Measurements from ENCODE around the gene MCRIP2. TPM values are rescaled to one million over a fixed set of nuclear protein-coding genes. Genes with fewer than 3 reads are reported as not detected.

Gene MCRIP2
- total and polyA plus RNA-seq, 4 donors: 16.3 to 97.3 (median 61.4) TPM

DNA sequence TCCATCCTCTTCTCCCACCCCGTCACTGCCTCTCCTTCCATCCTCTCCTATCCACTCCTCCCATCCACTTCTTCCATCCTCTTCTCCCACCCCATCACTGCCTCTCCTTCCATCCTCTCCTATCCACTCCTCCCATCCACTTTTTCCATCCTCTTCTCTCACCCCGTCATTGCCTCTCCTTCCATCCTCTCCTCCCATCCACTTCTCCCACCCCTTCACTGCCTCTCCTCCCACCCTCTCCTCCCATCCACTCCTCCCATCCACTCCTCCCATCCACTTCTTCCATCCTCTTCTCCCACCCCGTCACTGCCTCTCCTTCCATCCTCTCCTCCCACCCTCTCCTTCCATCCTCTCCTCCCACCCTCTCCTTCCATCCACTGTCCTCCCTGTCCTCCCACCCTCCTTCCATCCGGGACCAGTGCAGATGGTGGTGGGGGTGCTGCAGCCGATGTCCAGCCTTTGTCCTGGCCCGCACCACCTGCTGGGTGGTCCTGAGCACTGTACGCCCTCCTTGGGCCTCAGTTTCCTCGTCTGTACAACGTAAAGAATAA is 9.7 kb upstream of the MCRIP2 start:
- no peak overlapping the region for H3K9ac ChIP-seq (ENCODE audit: low read depth in 1 of 2, low read length in 2 of 2)
- peaks cover 0 to 9% (median 1%) of the 10 kb centered on the region in 4 donors for H3K36me3 ChIP-seq (ENCODE audit: control insufficient read depth in 4 of 4, insufficient read depth in 3 of 4, low read depth in 1 of 4, low read length in 3 of 4)
- H3K27me3 ChIP-seq (ENCODE audit: control insufficient read depth in 4 of 4, insufficient read depth in 4 of 4, low read length in 3 of 4): no peaks in the 10 kb centered on the region
- no peak overlapping the region for H3K27ac ChIP-seq (ENCODE audit: low read depth in 1 of 2, low read length in 2 of 2)
- no peak for DNase-seq (ENCODE audit: low spot score)
- peaks cover 33 to 60% (median 51%) of the 10 kb centered on the region in 4 donors for H3K4me1 ChIP-seq (ENCODE audit: control insufficient read depth in 4 of 4, insufficient read depth in 4 of 4, low read length in 3 of 4)
- H3K4me3 ChIP-seq (ENCODE audit: low read depth in 1 of 3, low read length in 3 of 3): no peak overlapping the region
- H3K9me3 ChIP-seq (ENCODE audit: control insufficient read depth in 4 of 4, low read length in 3 of 4): no peaks in the 10 kb centered on the region
- TF ChIP-seq, protein P1, sequence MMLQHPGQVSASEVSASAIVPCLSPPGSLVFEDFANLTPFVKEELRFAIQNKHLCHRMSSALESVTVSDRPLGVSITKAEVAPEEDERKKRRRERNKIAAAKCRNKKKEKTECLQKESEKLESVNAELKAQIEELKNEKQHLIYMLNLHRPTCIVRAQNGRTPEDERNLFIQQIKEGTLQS (IDR thresholded peaks at IDR 0.05): no peak
- TF ChIP-seq RAD21 (IDR thresholded peaks at IDR 0.05) (no peak), FOXA2 (IDR thresholded peaks at IDR 0.05) (no peak), NR2F2 (IDR thresholded peaks at IDR 0.05) (no peak), EGR1 (IDR thresholded peaks at IDR 0.05; ENCODE audit: low read depth in 2 of 2) (no peak), YY1 (IDR thresholded peaks at IDR 0.05) (no peak), FOXA1 (IDR thresholded peaks at IDR 0.05) (no peak), JUND (IDR thresholded peaks at IDR 0.05) (no peak), HNF4A (conservative IDR thresholded peaks at IDR 0.05) (no peak), TAF1 (conservative IDR thresholded peaks at IDR 0.05) (no peak)
- TF ChIP-seq, protein P2, sequence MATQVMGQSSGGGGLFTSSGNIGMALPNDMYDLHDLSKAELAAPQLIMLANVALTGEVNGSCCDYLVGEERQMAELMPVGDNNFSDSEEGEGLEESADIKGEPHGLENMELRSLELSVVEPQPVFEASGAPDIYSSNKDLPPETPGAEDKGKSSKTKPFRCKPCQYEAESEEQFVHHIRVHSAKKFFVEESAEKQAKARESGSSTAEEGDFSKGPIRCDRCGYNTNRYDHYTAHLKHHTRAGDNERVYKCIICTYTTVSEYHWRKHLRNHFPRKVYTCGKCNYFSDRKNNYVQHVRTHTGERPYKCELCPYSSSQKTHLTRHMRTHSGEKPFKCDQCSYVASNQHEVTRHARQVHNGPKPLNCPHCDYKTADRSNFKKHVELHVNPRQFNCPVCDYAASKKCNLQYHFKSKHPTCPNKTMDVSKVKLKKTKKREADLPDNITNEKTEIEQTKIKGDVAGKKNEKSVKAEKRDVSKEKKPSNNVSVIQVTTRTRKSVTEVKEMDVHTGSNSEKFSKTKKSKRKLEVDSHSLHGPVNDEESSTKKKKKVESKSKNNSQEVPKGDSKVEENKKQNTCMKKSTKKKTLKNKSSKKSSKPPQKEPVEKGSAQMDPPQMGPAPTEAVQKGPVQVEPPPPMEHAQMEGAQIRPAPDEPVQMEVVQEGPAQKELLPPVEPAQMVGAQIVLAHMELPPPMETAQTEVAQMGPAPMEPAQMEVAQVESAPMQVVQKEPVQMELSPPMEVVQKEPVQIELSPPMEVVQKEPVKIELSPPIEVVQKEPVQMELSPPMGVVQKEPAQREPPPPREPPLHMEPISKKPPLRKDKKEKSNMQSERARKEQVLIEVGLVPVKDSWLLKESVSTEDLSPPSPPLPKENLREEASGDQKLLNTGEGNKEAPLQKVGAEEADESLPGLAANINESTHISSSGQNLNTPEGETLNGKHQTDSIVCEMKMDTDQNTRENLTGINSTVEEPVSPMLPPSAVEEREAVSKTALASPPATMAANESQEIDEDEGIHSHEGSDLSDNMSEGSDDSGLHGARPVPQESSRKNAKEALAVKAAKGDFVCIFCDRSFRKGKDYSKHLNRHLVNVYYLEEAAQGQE (IDR thresholded peaks at IDR 0.05): no peak
- TF ChIP-seq, protein P3, sequence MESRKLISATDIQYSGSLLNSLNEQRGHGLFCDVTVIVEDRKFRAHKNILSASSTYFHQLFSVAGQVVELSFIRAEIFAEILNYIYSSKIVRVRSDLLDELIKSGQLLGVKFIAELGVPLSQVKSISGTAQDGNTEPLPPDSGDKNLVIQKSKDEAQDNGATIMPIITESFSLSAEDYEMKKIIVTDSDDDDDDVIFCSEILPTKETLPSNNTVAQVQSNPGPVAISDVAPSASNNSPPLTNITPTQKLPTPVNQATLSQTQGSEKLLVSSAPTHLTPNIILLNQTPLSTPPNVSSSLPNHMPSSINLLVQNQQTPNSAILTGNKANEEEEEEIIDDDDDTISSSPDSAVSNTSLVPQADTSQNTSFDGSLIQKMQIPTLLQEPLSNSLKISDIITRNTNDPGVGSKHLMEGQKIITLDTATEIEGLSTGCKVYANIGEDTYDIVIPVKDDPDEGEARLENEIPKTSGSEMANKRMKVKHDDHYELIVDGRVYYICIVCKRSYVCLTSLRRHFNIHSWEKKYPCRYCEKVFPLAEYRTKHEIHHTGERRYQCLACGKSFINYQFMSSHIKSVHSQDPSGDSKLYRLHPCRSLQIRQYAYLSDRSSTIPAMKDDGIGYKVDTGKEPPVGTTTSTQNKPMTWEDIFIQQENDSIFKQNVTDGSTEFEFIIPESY (IDR thresholded peaks at IDR 0.05): no peak
- 77% methylated on average over 9 of the region's 9 CpGs for WGBS

DNA sequence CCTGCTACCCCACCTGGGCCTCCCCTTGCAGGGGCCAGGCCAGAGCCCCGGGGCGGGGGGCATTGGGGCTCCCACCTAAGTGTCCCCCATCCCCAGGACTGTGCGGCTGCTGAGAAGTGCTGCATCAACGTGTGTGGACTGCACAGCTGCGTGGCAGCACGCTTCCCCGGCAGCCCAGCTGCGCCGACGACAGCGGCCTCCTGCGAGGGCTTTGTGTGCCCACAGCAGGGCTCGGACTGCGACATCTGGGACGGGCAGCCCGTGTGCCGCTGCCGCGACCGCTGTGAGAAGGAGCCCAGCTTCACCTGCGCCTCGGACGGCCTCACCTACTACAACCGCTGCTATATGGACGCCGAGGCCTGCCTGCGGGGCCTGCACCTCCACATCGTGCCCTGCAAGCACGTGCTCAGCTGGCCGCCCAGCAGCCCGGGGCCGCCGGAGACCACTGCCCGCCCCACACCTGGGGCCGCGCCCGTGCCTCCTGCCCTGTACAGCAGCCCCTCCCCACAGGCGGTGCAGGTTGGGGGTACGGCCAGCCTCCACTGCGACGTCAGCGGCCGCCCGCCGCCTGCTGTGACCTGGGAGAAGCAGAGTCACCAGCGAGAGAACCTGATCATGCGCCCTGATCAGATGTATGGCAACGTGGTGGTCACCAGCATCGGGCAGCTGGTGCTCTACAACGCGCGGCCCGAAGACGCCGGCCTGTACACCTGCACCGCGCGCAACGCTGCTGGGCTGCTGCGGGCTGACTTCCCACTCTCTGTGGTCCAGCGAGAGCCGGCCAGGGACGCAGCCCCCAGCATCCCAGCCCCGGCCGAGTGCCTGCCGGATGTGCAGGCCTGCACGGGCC is 8.9 kb upstream of the MCRIP2 start:
- Histone ChIP-seq H3K27ac (ENCODE audit: low read depth in 1 of 2, low read length in 2 of 2) (no peak overlapping the region), H3K36me3 (ENCODE audit: control insufficient read depth in 4 of 4, insufficient read depth in 3 of 4, low read depth in 1 of 4, low read length in 3 of 4) (peaks cover 0 to 9% (median 0%) of the 10 kb centered on the region in 4 donors), H3K9ac (ENCODE audit: low read depth in 1 of 2, low read length in 2 of 2) (no peak overlapping the region), H3K4me3 (ENCODE audit: low read depth in 1 of 3, low read length in 3 of 3) (no peak overlapping the region), H3K4me1 (ENCODE audit: control insufficient read depth in 4 of 4, insufficient read depth in 4 of 4, low read length in 3 of 4) (peaks cover 37 to 57% (median 47%) of the 10 kb centered on the region in 4 donors), H3K27me3 (ENCODE audit: control insufficient read depth in 4 of 4, insufficient read depth in 4 of 4, low read length in 3 of 4) (no peaks in the 10 kb centered on the region), H3K9me3 (ENCODE audit: control insufficient read depth in 4 of 4, low read length in 3 of 4) (no peaks in the 10 kb centered on the region)
- no peak for DNase-seq (ENCODE audit: low spot score)
- WGBS: 96% methylated on average over 67 of the region's 67 CpGs
- TF ChIP-seq NR2F2 (IDR thresholded peaks at IDR 0.05): no peak
- TF ChIP-seq, protein P4, sequence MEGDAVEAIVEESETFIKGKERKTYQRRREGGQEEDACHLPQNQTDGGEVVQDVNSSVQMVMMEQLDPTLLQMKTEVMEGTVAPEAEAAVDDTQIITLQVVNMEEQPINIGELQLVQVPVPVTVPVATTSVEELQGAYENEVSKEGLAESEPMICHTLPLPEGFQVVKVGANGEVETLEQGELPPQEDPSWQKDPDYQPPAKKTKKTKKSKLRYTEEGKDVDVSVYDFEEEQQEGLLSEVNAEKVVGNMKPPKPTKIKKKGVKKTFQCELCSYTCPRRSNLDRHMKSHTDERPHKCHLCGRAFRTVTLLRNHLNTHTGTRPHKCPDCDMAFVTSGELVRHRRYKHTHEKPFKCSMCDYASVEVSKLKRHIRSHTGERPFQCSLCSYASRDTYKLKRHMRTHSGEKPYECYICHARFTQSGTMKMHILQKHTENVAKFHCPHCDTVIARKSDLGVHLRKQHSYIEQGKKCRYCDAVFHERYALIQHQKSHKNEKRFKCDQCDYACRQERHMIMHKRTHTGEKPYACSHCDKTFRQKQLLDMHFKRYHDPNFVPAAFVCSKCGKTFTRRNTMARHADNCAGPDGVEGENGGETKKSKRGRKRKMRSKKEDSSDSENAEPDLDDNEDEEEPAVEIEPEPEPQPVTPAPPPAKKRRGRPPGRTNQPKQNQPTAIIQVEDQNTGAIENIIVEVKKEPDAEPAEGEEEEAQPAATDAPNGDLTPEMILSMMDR (IDR thresholded peaks at IDR 0.05; ENCODE audit: low read depth, low read length, missing input control): no peak
- no peak for TF ChIP-seq RAD21 (IDR thresholded peaks at IDR 0.05)
- TF ChIP-seq HNF4A (conservative IDR thresholded peaks at IDR 0.05): no peak
- TF ChIP-seq, protein P2 (IDR thresholded peaks at IDR 0.05): no peak
- no peak for TF ChIP-seq RXRA (IDR thresholded peaks at IDR 0.05)
- no peak for TF ChIP-seq FOXA1 (IDR thresholded peaks at IDR 0.05)
- TF ChIP-seq, protein P5, sequence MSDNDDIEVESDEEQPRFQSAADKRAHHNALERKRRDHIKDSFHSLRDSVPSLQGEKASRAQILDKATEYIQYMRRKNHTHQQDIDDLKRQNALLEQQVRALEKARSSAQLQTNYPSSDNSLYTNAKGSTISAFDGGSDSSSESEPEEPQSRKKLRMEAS (IDR thresholded peaks at IDR 0.05): no peak
- TF ChIP-seq EGR1 (IDR thresholded peaks at IDR 0.05; ENCODE audit: low read depth in 2 of 2): no peak
- TF ChIP-seq YY1 (IDR thresholded peaks at IDR 0.05): no peak
- no peak for TF ChIP-seq FOXA2 (IDR thresholded peaks at IDR 0.05)
- TF ChIP-seq TAF1 (conservative IDR thresholded peaks at IDR 0.05): no peak
- TF ChIP-seq, protein P1 (IDR thresholded peaks at IDR 0.05): no peak
- TF ChIP-seq JUND (IDR thresholded peaks at IDR 0.05): no peak
